WTC11 (cell line): ENCODE measurements around the gene MIA2. TPM values are rescaled to one million over a fixed set of nuclear protein-coding genes. Genes with fewer than 3 reads are reported as not detected.
A peak's percentile ranks its signal among the peaks of the same experiment; 100 is the strongest.

Experiments
- ATAC-seq: fragments of 200-7000 bp; cut with Tn5 transposase; 2 replicates; pipeline ENCODE4 v1.10.0; 2021; ENCODE audit warnings: mild to moderate bottlenecking, moderate library complexity
- Bru-seq: library from RNA; stranded (reverse); fragments of 400-500 nt; gene quantifications from one replicate; lab custom pipeline; 2021; lab: Mats Ljungman, UMichigan
- CTCF ChIA-PET: fragments of 300-600 bp; sonication (Branson Sonifier 250); formaldehyde crosslinking; loops from one replicate; lab custom pipeline; 2021; ENCODE audit warnings: antibody characterized with exemption; lab: Charles Lee
- POLR2A ChIA-PET: fragments of 350-600 bp; sonication (Branson Sonifier 250); formaldehyde crosslinking; loops from one replicate; lab custom pipeline; 2021; ENCODE audit warnings: antibody characterized with exemption; lab: Charles Lee
- DNase-seq: peaks from one replicate; pipeline ENCODE4 v3.0.0; 2021; ENCODE audit warnings: low spot score
- H3K27ac Mint-ChIP-seq: 2 replicates; pipeline ENCODE4 v1.8.0; 2021; ENCODE audit warnings: mixed read lengths
- H3K27me3 Mint-ChIP-seq: 2 replicates; pipeline ENCODE4 v1.8.0; 2021; ENCODE audit warnings: low read depth, mild to moderate bottlenecking, moderate library complexity, mixed read lengths
- H3K36me3 Mint-ChIP-seq: 2 replicates; pipeline ENCODE4 v1.8.0; 2021; ENCODE audit warnings: mixed read lengths
- H3K4me1 Mint-ChIP-seq: 2 replicates; pipeline ENCODE4 v1.8.0; 2022; ENCODE audit warnings: mixed read lengths
- H3K4me3 Mint-ChIP-seq: 2 replicates; pipeline ENCODE4 v1.8.0; 2021; ENCODE audit warnings: mild to moderate bottlenecking, moderate library complexity, mixed read lengths
- H3K9me3 Mint-ChIP-seq: 2 replicates; pipeline ENCODE4 v1.8.0; 2021; ENCODE audit warnings: mixed read lengths
- ELF4 ChIP-seq: sonication (generic); formaldehyde crosslinking; IDR thresholded peaks from 2 replicates; pipeline ENCODE4 v1.8.1; 2022; ENCODE audit warnings: low read depth, mild to moderate bottlenecking, moderate library complexity, missing genetic modification reagents
- EMX1 ChIP-seq: fragments of 250-450 bp; sonication (Bioruptor Pico); IDR thresholded peaks from 2 replicates; pipeline ENCODE4 v1.8.0; 2021; ENCODE audit warnings: mild to moderate bottlenecking
- GABPB1 ChIP-seq: sonication (generic); formaldehyde crosslinking; IDR thresholded peaks from 2 replicates; pipeline ENCODE4 v1.8.1; 2023; ENCODE audit warnings: mild to moderate bottlenecking, missing genetic modification reagents
- JUN ChIP-seq: sonication (generic); formaldehyde crosslinking; IDR thresholded peaks from 2 replicates; pipeline ENCODE4 v1.8.0; 2023; ENCODE audit warnings: mild to moderate bottlenecking, missing genetic modification reagents
- NFYB ChIP-seq: sonication (generic); formaldehyde crosslinking; conservative IDR thresholded peaks from 2 replicates; pipeline ENCODE4 v1.8.0; 2022; ENCODE audit warnings: low read depth, missing genetic modification reagents
- PRRX2 ChIP-seq: fragments of 250-450 bp; sonication (Bioruptor Pico); IDR thresholded peaks from 2 replicates; pipeline ENCODE4 v1.8.0; 2021; ENCODE audit warnings: mild to moderate bottlenecking
- TP53 ChIP-seq: sonication (generic); formaldehyde crosslinking; IDR thresholded peaks from 2 replicates; pipeline ENCODE4 v1.8.1; 2023; ENCODE audit warnings: mild to moderate bottlenecking, missing genetic modification reagents
- ZNF219 ChIP-seq: sonication (generic); formaldehyde crosslinking; IDR thresholded peaks from 2 replicates; pipeline ENCODE4 v1.8.0; 2023; ENCODE audit warnings: missing genetic modification reagents, mild to moderate bottlenecking, borderline replicate concordance
- ZNF232 ChIP-seq: sonication (generic); formaldehyde crosslinking; IDR thresholded peaks from 2 replicates; pipeline ENCODE4 v1.8.0; 2022; ENCODE audit warnings: mild to moderate bottlenecking, missing genetic modification reagents
- ZNF263 ChIP-seq: sonication (generic); formaldehyde crosslinking; IDR thresholded peaks from 2 replicates; pipeline ENCODE4 v1.8.1; 2022; ENCODE audit warnings: low read depth, mild to moderate bottlenecking, moderate library complexity, missing genetic modification reagents
- ZNF416 ChIP-seq: fragments of 250-450 bp; sonication (Bioruptor Pico); IDR thresholded peaks from 2 replicates; pipeline ENCODE4 v1.9.0; 2021; ENCODE audit warnings: mild to moderate bottlenecking, inconsistent platforms
- ZNF423 ChIP-seq: fragments of 250-450 bp; sonication (Bioruptor Pico); IDR thresholded peaks from 2 replicates; pipeline ENCODE4 v2.1.2; 2022; ENCODE audit warnings: mild to moderate bottlenecking, moderate library complexity
- ZNF671 ChIP-seq: fragments of 250-450 bp; sonication (Bioruptor Pico); IDR thresholded peaks from 2 replicates; pipeline ENCODE4 v1.8.0; 2021; ENCODE audit warnings: mild to moderate bottlenecking
- long read RNA-seq, 3 experiments: library from RNA in 1 of 3; library from capped mRNA in 1 of 3; library from polyadenylated mRNA in 1 of 3; unstranded in 2 of 3; stranded (forward) in 1 of 3; transcript quantifications; one replicate each; pipeline ENCODE4 v2.0.0, GENCODE V29; 2021
- total RNA-seq: library from RNA; stranded (reverse); gene quantifications from 3 replicates; pipeline ENCODE4 v1.2.3, GENCODE V29; 2021
- TF ChIP-seq, protein P1 (sequence below): sonication (generic); formaldehyde crosslinking; conservative IDR thresholded peaks from 2 replicates; pipeline ENCODE4 v1.8.1; 2023; ENCODE audit warnings: mild to moderate bottlenecking, low read depth, missing genetic modification reagents, moderate library complexity
- TF ChIP-seq, protein P2 (sequence below): sonication (generic); formaldehyde crosslinking; IDR thresholded peaks from 2 replicates; pipeline ENCODE4 v1.8.0; 2022; ENCODE audit warnings: mild to moderate bottlenecking, missing genetic modification reagents
- TF ChIP-seq, protein P3 (sequence below): sonication (generic); formaldehyde crosslinking; IDR thresholded peaks from 2 replicates; pipeline ENCODE4 v1.8.1; 2023; ENCODE audit warnings: mild to moderate bottlenecking, missing genetic modification reagents, moderate library complexity
- TF ChIP-seq, protein P4 (sequence below): sonication (generic); formaldehyde crosslinking; IDR thresholded peaks from 2 replicates; pipeline ENCODE4 v1.8.0; 2023; ENCODE audit warnings: missing genetic modification reagents
- TF ChIP-seq, protein P5 (sequence below): fragments of 250-450 bp; sonication (Bioruptor Pico); IDR thresholded peaks from 2 replicates; pipeline ENCODE4 v1.9.0; 2021; ENCODE audit warnings: mild to moderate bottlenecking, borderline replicate concordance

Gene MIA2, protein sequence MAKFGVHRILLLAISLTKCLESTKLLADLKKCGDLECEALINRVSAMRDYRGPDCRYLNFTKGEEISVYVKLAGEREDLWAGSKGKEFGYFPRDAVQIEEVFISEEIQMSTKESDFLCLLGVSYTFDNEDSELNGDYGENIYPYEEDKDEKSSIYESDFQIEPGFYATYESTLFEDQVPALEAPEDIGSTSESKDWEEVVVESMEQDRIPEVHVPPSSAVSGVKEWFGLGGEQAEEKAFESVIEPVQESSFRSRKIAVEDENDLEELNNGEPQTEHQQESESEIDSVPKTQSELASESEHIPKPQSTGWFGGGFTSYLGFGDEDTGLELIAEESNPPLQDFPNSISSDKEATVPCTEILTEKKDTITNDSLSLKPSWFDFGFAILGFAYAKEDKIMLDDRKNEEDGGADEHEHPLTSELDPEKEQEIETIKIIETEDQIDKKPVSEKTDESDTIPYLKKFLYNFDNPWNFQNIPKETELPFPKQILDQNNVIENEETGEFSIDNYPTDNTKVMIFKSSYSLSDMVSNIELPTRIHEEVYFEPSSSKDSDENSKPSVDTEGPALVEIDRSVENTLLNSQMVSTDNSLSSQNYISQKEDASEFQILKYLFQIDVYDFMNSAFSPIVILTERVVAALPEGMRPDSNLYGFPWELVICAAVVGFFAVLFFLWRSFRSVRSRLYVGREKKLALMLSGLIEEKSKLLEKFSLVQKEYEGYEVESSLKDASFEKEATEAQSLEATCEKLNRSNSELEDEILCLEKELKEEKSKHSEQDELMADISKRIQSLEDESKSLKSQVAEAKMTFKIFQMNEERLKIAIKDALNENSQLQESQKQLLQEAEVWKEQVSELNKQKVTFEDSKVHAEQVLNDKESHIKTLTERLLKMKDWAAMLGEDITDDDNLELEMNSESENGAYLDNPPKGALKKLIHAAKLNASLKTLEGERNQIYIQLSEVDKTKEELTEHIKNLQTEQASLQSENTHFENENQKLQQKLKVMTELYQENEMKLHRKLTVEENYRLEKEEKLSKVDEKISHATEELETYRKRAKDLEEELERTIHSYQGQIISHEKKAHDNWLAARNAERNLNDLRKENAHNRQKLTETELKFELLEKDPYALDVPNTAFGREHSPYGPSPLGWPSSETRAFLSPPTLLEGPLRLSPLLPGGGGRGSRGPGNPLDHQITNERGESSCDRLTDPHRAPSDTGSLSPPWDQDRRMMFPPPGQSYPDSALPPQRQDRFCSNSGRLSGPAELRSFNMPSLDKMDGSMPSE (N-terminal part only)
- total RNA-seq, result 10.9 to 11.3 TPM (median 11.3 TPM) in 3 replicates
- Bru-seq, nascent RNA, result percentile 57 among the genes with signal in this experiment
- long read RNA-seq, experiment 1, partial matches to known transcripts, result 11 of 77 reads
- long read RNA-seq, experiment 1, other reads (novel, unspliced or antisense), result 66 of 77 reads
- long read RNA-seq, experiment 2, partial matches to known transcripts, result 6 of 14 reads
- long read RNA-seq, experiment 2, other reads (novel, unspliced or antisense), result 7 of 14 reads
- long read RNA-seq, experiment 3, partial matches to known transcripts, result 1 of 19 reads
- long read RNA-seq, experiment 3, other reads (novel, unspliced or antisense), result 18 of 19 reads

DNA sequence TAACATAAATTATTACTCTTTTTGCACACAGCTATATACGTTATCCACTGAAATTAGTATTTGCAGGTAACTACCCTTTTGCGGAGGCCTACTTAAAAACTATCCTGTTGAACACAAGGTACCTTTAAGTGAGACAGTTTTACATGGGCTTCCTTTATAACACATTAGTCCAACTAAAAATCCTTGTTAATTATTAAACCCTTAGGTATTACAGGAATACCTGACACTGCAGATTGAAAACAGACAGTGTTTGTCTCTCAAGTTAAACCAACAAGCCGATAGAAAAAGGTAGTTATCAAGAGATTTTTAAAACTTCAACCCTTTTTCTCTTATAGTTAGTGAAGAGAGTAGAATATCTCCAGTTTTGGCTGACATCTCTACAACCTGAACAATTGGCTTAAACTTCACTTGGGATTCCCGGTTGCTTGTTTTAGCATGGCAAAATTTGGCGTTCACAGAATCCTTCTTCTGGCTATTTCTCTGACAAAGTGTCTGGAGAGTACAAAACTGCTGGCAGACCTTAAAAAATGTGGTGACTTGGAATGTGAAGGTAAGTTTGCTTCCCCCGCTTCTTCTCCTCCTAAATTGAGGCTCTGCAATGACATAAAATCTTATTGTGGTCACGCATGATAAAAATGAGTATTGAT lies at the start of gene MIA2:
Gene MIA2, plus strand, starts transcription at position 236 of the 647 bp plus-strand sequence. Its CDS starts 200 bp downstream, at position 436.
- ATAC-seq (no peak), DNase-seq (no peak)
- TF ChIP-seq JUN (no peak), ZNF416 (CRISPR knock-in tag) (no peak), NFYB (no peak), TP53 (CRISPR knock-in tag) (no peak), GABPB1 (CRISPR knock-in tag) (0 out of 2 replicates have a peak, but pooled peaks have one; percentile 9), ZNF423 (CRISPR knock-in tag) (no peak)
- TF ChIP-seq, protein P1, sequence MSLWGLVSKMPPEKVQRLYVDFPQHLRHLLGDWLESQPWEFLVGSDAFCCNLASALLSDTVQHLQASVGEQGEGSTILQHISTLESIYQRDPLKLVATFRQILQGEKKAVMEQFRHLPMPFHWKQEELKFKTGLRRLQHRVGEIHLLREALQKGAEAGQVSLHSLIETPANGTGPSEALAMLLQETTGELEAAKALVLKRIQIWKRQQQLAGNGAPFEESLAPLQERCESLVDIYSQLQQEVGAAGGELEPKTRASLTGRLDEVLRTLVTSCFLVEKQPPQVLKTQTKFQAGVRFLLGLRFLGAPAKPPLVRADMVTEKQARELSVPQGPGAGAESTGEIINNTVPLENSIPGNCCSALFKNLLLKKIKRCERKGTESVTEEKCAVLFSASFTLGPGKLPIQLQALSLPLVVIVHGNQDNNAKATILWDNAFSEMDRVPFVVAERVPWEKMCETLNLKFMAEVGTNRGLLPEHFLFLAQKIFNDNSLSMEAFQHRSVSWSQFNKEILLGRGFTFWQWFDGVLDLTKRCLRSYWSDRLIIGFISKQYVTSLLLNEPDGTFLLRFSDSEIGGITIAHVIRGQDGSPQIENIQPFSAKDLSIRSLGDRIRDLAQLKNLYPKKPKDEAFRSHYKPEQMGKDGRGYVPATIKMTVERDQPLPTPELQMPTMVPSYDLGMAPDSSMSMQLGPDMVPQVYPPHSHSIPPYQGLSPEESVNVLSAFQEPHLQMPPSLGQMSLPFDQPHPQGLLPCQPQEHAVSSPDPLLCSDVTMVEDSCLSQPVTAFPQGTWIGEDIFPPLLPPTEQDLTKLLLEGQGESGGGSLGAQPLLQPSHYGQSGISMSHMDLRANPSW (CRISPR knock-in tag), result no peak
- Mint-ChIP-seq H3K27me3 (no peaks in the 10 kb centered on the region), H3K27ac (no peak within 1 kb of the TSS), H3K9me3 (no peaks in the 10 kb centered on the region), H3K36me3 (no peaks in the 10 kb centered on the region), H3K4me1 (peaks cover 6% of the 10 kb centered on the region), H3K4me3 (no peak within 1 kb of the TSS)
- POLR2A ChIA-PET, result no interaction called here
- CTCF ChIA-PET, result no interaction called here

DNA sequence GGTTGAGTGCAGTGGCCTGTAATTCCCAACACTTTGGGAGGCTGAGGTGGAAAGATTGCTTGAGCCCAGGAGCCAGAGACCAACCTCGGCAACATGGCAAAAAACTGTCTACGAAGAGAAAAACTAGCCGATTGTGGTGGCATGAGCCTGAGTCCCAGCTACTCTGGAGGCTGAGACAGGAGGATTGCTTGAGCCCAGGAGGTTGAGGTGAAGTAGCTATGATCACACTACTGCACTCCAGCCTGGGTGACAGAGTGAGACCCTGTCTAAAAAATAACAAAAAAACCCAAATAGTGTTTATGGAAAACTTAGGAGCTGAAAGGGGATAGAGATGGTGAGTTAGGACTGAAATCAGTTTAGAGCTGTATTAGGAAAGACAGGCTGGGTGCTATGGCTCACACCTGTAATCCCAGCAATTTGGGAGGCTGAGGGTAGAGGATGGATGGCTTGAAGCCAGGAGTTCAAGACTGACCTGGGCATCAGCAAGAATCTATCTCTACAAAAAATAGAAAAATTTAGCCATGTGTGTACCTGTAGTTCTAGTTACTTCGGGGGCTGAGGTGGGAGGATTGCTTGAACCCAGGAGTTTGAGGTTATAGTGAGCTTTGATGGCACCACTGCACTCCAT lies 49.0 kb upstream of the MIA2 start:
- Mint-ChIP-seq H3K27ac (peak overlapping the region; percentile 64; the same call in 1 of the 2 replicates), H3K4me1 (peaks cover 23% of the 10 kb centered on the region), H3K4me3 (no peak overlapping the region), H3K36me3 (peaks cover 27% of the 10 kb centered on the region), H3K27me3 (no peaks in the 10 kb centered on the region), H3K9me3 (no peaks in the 10 kb centered on the region)
- DNase-seq (no peak), ATAC-seq (no peak)
- ChIA-PET POLR2A (interaction anchor here (0.7 to 2.8 kb wide), 4 partner anchors 10 to 247 kb away, joined by 3 to 11 read pairs (median 6); partner anchors contain the start of genes FBXO33, PNN and TRAPPC6B), CTCF (interaction anchor here (1.1 kb wide), 1 partner anchor 77 kb away, joined by 3 read pairs; no protein-coding TSS in a partner anchor)
- TF ChIP-seq ZNF232 (CRISPR knock-in tag), result no peak
- TF ChIP-seq ZNF219 (CRISPR knock-in tag), result no peak
- no peak for TF ChIP-seq ZNF263 (CRISPR knock-in tag)
- 0 out of 2 replicates have a peak, but pooled peaks have one; percentile 24 for TF ChIP-seq EMX1 (CRISPR knock-in tag)
- TF ChIP-seq PRRX2 (CRISPR knock-in tag), result 0 out of 2 replicates have a peak, but pooled peaks have one; percentile 91
- TF ChIP-seq, protein P2, sequence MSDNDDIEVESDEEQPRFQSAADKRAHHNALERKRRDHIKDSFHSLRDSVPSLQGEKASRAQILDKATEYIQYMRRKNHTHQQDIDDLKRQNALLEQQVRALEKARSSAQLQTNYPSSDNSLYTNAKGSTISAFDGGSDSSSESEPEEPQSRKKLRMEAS (CRISPR knock-in tag), result no peak
- TF ChIP-seq, protein P3, sequence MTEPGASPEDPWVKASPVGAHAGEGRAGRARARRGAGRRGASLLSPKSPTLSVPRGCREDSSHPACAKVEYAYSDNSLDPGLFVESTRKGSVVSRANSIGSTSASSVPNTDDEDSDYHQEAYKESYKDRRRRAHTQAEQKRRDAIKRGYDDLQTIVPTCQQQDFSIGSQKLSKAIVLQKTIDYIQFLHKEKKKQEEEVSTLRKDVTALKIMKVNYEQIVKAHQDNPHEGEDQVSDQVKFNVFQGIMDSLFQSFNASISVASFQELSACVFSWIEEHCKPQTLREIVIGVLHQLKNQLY (CRISPR knock-in tag), result no peak
- TF ChIP-seq ZNF671, result 0 out of 2 replicates have a peak, but pooled peaks have one; percentile 31
- TF ChIP-seq ELF4 (CRISPR knock-in tag), result no peak
- TF ChIP-seq, protein P4, sequence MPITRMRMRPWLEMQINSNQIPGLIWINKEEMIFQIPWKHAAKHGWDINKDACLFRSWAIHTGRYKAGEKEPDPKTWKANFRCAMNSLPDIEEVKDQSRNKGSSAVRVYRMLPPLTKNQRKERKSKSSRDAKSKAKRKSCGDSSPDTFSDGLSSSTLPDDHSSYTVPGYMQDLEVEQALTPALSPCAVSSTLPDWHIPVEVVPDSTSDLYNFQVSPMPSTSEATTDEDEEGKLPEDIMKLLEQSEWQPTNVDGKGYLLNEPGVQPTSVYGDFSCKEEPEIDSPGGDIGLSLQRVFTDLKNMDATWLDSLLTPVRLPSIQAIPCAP, result no peak
- TF ChIP-seq, protein P5, sequence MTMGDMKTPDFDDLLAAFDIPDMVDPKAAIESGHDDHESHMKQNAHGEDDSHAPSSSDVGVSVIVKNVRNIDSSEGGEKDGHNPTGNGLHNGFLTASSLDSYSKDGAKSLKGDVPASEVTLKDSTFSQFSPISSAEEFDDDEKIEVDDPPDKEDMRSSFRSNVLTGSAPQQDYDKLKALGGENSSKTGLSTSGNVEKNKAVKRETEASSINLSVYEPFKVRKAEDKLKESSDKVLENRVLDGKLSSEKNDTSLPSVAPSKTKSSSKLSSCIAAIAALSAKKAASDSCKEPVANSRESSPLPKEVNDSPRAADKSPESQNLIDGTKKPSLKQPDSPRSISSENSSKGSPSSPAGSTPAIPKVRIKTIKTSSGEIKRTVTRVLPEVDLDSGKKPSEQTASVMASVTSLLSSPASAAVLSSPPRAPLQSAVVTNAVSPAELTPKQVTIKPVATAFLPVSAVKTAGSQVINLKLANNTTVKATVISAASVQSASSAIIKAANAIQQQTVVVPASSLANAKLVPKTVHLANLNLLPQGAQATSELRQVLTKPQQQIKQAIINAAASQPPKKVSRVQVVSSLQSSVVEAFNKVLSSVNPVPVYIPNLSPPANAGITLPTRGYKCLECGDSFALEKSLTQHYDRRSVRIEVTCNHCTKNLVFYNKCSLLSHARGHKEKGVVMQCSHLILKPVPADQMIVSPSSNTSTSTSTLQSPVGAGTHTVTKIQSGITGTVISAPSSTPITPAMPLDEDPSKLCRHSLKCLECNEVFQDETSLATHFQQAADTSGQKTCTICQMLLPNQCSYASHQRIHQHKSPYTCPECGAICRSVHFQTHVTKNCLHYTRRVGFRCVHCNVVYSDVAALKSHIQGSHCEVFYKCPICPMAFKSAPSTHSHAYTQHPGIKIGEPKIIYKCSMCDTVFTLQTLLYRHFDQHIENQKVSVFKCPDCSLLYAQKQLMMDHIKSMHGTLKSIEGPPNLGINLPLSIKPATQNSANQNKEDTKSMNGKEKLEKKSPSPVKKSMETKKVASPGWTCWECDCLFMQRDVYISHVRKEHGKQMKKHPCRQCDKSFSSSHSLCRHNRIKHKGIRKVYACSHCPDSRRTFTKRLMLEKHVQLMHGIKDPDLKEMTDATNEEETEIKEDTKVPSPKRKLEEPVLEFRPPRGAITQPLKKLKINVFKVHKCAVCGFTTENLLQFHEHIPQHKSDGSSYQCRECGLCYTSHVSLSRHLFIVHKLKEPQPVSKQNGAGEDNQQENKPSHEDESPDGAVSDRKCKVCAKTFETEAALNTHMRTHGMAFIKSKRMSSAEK (CRISPR knock-in tag), result peak; percentile 54; the same call in 1 of the 2 replicates
